ENCODE measurements around the gene LRRC8B.

Gene LRRC8B

DNA sequence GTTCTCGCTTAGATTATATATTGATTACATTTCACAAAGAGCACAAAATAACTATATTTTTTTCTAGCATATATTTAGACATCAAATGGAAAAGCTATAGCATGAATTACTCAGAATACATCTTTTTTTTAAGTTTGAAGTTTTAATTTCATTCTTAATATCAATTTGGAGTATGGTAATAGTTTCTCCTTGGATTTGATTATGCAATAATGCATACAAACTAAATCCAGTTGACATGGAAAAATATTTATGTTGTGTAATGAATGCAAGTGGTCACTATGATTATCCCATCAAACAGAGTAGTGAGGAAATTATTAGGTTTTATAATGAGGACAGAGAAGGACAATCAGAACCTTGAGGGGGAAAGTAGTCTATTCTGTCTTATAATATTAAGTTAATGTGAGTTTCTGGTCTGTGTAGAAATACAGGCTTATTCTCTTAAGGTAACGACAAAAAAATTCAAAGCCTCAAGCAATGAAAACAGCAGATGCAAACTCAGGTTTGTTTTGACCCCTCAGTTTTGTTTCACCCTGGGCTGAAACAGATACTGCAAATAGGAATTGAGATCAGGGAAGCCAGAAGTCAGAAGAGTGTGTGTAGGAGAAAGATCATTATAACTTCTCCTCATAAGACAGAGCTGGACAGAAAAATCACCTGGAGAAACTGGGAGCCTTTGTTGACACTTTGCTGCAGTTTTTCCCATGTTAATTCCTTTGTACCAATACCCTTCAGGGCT, 23.7 kb downstream of the LRRC8B start:
- TF ChIP-seq GATA1 (IDR thresholded peaks at IDR 0.05; ENCODE audit: low read depth, low read length) (no peak), POLR2A (IDR thresholded peaks at IDR 0.05; ENCODE audit: low read length) (no peak)
- no peak for DNase-seq

GRCh38 chr1:89550995-89551394, 26.4 kb downstream of the LRRC8B start:
- TF ChIP-seq GATA1 (IDR thresholded peaks at IDR 0.05; ENCODE audit: low read depth, low read length) (no peak), POLR2A (IDR thresholded peaks at IDR 0.05; ENCODE audit: low read length) (no peak)
- DNase-seq: no peak

- no peak for DNase-seq
- TF ChIP-seq GATA1 (IDR thresholded peaks at IDR 0.05; ENCODE audit: low read depth, low read length): no peak
- TF ChIP-seq POLR2A (IDR thresholded peaks at IDR 0.05; ENCODE audit: low read length): no peak
Observed at GRCh38 chr1:89552471-89553081, 27.9 kb downstream of the LRRC8B start.

- DNase-seq: no peak
- TF ChIP-seq POLR2A (IDR thresholded peaks at IDR 0.05; ENCODE audit: low read length) (no peak), GATA1 (IDR thresholded peaks at IDR 0.05; ENCODE audit: low read depth, low read length) (no peak)
Observed at GRCh38 chr1:89553157-89553556, 28.5 kb downstream of the LRRC8B start.

- DNase-seq: no peak
- TF ChIP-seq GATA1 (IDR thresholded peaks at IDR 0.05; ENCODE audit: low read depth, low read length): no peak
- TF ChIP-seq POLR2A (IDR thresholded peaks at IDR 0.05; ENCODE audit: low read length): no peak
Observed at GRCh38 chr1:89555550-89555949, 30.9 kb downstream of the LRRC8B start.

DNA sequence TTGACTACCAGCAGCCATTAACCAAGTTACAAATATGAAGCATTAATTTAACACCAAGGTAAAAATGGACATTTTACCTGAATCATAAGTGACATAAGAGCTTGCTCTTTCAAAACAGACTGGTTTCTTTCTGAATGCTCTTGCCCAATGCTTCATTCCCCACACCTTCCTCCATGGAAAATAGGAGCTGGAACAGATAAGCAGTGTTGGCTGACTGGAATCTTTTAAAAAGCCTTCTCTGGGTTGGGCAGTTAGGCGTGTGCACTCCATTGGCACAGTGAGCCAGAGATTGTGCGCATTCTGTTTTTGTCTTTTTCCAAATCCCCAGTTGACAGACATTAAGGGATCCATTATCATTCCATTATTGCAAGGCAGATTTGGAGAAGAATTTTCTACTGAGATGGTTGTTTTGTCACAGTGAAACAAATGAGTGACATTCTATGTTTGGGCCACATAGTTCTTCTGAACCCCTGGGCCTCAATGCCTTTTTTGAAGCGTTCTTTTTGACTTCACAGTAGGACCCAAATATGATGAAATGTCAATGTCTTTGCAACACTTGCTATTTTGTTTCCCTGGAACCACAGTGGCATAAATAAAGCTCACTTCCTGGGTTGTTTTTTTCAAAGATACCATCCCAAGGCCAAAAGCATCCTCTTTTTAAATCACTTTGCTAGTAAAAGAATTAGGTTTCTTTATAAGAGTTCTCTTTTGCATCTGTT, 32.3 kb downstream of the LRRC8B start:
- DNase-seq: no peak
- TF ChIP-seq POLR2A (IDR thresholded peaks at IDR 0.05; ENCODE audit: low read length) (no peak), GATA1 (IDR thresholded peaks at IDR 0.05; ENCODE audit: low read depth, low read length) (no peak)

DNA sequence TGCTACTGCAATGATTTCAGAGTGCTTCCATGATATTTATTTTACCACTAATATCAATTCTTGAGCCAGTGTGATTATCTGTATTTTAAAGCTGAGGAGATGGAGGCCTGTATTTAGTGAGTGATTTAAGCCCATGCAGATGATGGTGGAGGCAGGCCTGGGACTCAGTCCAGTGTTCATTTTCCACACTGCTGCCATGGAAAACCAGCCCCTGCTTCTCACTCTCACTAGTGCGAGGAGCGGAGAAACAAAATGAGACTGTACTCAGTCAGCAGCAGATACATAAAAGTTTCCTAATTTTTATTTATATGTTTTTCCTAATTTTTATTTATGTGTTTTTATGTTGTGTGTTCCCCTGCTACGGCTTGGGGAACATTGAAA, 32.8 kb downstream of the LRRC8B start:
- no peak for TF ChIP-seq POLR2A (IDR thresholded peaks at IDR 0.05; ENCODE audit: low read length)
- TF ChIP-seq GATA1 (IDR thresholded peaks at IDR 0.05; ENCODE audit: low read depth, low read length): no peak
- DNase-seq: no peak

GRCh38 chr1:89557956-89558355, 33.3 kb downstream of the LRRC8B start:
- no peak for TF ChIP-seq POLR2A (IDR thresholded peaks at IDR 0.05; ENCODE audit: low read length)
- no peak for TF ChIP-seq GATA1 (IDR thresholded peaks at IDR 0.05; ENCODE audit: low read depth, low read length)
- no peak for DNase-seq

- no peak for DNase-seq
- TF ChIP-seq POLR2A (IDR thresholded peaks at IDR 0.05; ENCODE audit: low read length) (no peak), GATA1 (IDR thresholded peaks at IDR 0.05; ENCODE audit: low read depth, low read length) (no peak)
Observed at GRCh38 chr1:89563957-89564604, 39.5 kb downstream of the LRRC8B start.

DNA sequence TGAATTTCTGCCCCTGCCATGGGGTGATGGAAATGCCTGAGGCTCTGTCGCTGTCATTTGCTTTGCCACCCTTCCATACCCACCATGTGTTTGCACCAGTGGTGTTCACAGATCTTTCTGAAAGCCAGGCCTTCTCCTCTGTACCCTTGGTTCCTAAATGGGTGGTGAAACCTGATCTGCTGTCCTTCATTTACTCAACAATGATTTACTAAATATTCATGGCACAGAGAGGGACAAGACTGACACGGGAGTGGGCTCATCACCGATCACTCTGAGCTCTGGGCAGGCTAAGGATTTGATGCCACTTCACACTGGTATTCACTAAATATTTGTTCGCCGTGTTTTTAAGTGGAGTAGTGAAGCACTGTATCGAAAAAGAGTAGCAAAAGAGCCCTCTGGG, 40.9 kb downstream of the LRRC8B start:
- TF ChIP-seq GATA1 (IDR thresholded peaks at IDR 0.05; ENCODE audit: low read depth, low read length) (no peak), POLR2A (IDR thresholded peaks at IDR 0.05; ENCODE audit: low read length) (no peak)
- no peak for DNase-seq

DNA sequence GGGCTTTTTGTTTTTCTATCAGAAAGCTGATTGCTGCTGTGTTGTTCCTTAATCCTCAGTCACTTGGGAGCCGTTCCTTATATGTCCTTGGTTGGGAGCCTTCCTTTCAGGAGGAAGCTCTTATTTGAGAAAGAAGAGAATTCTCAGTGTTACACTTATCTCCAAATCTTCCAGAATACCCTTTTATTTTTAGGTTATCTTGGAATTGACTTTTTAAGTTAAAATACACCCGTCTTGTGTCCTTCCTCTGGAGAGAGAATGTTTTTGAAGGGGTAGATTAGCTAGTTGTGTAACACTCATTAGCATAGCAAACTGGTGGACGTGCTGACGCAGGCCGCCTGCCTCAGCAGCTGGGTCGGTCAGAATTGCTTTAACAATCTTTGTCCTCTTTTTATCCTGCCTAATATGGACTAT, 42.1 kb downstream of the LRRC8B start:
- no peak for TF ChIP-seq GATA1 (IDR thresholded peaks at IDR 0.05; ENCODE audit: low read depth, low read length)
- TF ChIP-seq POLR2A (IDR thresholded peaks at IDR 0.05; ENCODE audit: low read length): no peak
- peak in 1 of 2 experiments; percentile 4 for DNase-seq

- TF ChIP-seq POLR2A (IDR thresholded peaks at IDR 0.05; ENCODE audit: low read length): no peak
- DNase-seq: no peak
Observed at GRCh38 chr1:89567797-89568196, 43.2 kb downstream of the LRRC8B start.

GRCh38 chr1:89573410-89573809, 48.8 kb downstream of the LRRC8B start:
- DNase-seq: no peak
- TF ChIP-seq GATA1 (IDR thresholded peaks at IDR 0.05; ENCODE audit: low read depth, low read length): no peak
- no peak for TF ChIP-seq POLR2A (IDR thresholded peaks at IDR 0.05; ENCODE audit: low read length)

DNA sequence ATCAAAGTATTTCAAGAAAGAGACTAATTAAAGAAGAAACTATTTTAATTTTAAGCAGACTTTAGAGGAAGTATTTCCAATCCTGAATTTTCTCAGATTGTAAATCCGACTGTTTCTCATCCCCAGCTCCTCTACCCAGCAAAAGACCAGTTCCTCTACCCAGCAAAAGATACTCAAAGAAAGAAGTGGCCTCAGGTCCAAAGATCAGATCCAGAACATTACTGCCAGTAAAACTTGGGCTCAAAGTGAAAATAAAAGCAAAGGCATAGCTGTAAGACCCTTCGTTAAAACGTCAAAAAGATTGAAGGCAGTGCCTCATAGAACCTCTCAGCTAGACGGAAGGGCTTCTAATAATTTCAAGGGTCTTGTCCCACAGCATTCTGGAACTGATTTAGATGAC, 50.0 kb downstream of the LRRC8B start:
- DNase-seq: no peak
- TF ChIP-seq GATA1 (IDR thresholded peaks at IDR 0.05; ENCODE audit: low read depth, low read length) (no peak), POLR2A (IDR thresholded peaks at IDR 0.05; ENCODE audit: low read length) (no peak)

All from erythroblast (primary cell).